Astrocyte (in vitro differentiated cells and primary cell): ENCODE measurements around the gene HSD11B1.

Source experiments
- CTCF ChIP-seq: IDR thresholded peaks from 2 replicates; pipeline ENCODE4 v1.5.1; 2011; ENCODE audit warnings: low read depth, mild to moderate bottlenecking, inconsistent platforms, low read length, moderate library complexity; ENCODE audit not compliant: insufficient read depth
- EZH2 ChIP-seq: IDR thresholded peaks from 2 replicates; pipeline ENCODE4 v1.6.1; 2012; ENCODE audit warnings: mild to moderate bottlenecking, low read length, inconsistent platforms; ENCODE audit not compliant: insufficient read depth

- no peak for TF ChIP-seq CTCF
- no peak for TF ChIP-seq EZH2
These were observed 29.6 kb upstream of the HSD11B1 start, which contains the start of gene G0S2 for GRCh38 chr1:209674957-209675564.
